Osteoblast (primary cell): Measurements from ENCODE around the gene SELENOO. TPM values are rescaled to one million over a fixed set of nuclear protein-coding genes. Genes with fewer than 3 reads are reported as not detected.

Source experiments
- DNase-seq: peaks from one replicate; pipeline ENCODE4 v3.0.0; 2011; ENCODE audit warnings: low spot score, mixed read lengths; ENCODE audit not compliant: insufficient read length; ENCODE audit errors: missing footprints
- H2AFZ ChIP-seq: 2 replicates; pipeline ENCODE4 v1.6.0; 2011; ENCODE audit warnings: mild to moderate bottlenecking, low read length
- H3K27ac ChIP-seq: 2 replicates; pipeline ENCODE4 v1.5.1; 2011; ENCODE audit warnings: mild to moderate bottlenecking, low read depth, low read length, moderate library complexity
- H3K27me3 ChIP-seq: 2 replicates; pipeline ENCODE4 v1.6.0; 2012; ENCODE audit warnings: mild to moderate bottlenecking, control low read depth, inconsistent platforms, low read length, moderate library complexity; ENCODE audit not compliant: insufficient read depth
- H3K36me3 ChIP-seq: 2 replicates; pipeline ENCODE4 v1.5.1; 2011; ENCODE audit warnings: mild to moderate bottlenecking, low read length, control low read depth, moderate library complexity; ENCODE audit not compliant: insufficient read depth
- H3K4me1 ChIP-seq: 2 replicates; pipeline ENCODE4 v1.5.1; 2011; ENCODE audit warnings: mild to moderate bottlenecking, low read length, control low read depth, moderate library complexity; ENCODE audit not compliant: insufficient read depth
- H3K4me2 ChIP-seq: 2 replicates; pipeline ENCODE4 v1.6.0; 2011; ENCODE audit warnings: mild to moderate bottlenecking, low read length; ENCODE audit not compliant: insufficient read depth
- H3K4me3 ChIP-seq: fragments of 200-600 bp; sonication (generic); 3 replicates; pipeline ENCODE4 v1.5.1; 2012; ENCODE audit warnings: mild to moderate bottlenecking, low read length, inconsistent platforms; ENCODE audit not compliant: insufficient read depth
- H3K79me2 ChIP-seq: 2 replicates; pipeline ENCODE4 v1.6.0; 2012; ENCODE audit warnings: mild to moderate bottlenecking, low read length, control low read depth, inconsistent platforms; ENCODE audit not compliant: insufficient read depth
- H3K9me3 ChIP-seq: 2 replicates; pipeline ENCODE4 v1.5.1; 2011; ENCODE audit warnings: low read depth, low read length, control low read depth
- H4K20me1 ChIP-seq: 2 replicates; pipeline ENCODE4 v1.6.0; 2012; ENCODE audit warnings: mild to moderate bottlenecking, low read length, control low read depth; ENCODE audit not compliant: insufficient read depth
- total RNA-seq: library from RNA; depleted of rRNA; stranded (reverse); fragments of >200 nt; gene quantifications from 2 replicates; pipeline ENCODE4 v1.2.3, GENCODE V29; 2012
- TF ChIP-seq, protein P1 (sequence below): IDR thresholded peaks from 2 replicates; pipeline ENCODE4 v1.5.1; 2011; ENCODE audit warnings: mild to moderate bottlenecking, low read depth, low read length, moderate library complexity; ENCODE audit errors: extremely low read depth

The SELENOO gene
- total RNA-seq, 1 donor, result 15.6 TPM

DNA sequence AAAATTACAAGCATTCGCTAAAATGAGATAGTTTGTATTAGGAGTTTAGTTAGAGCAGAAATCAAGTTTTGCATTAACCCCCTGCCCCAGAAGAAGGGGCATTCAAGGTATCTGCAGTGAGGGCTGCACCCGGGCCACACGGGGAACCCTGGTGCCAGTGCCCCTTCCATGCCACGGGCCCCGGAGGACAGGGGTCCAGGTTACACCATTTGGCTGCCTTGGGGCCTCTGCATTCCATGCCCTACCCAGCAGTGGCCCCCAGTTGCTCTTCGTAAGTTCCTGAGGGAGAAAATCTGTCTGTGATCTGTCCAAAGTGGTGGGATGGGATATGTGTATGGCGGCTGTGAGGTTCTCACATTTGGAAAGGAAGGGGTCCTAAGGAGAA lies 47.1 kb upstream of the SELENOO start:
- no peaks in the 10 kb centered on the region for H3K9me3 ChIP-seq
- H4K20me1 ChIP-seq, result no peaks in the 10 kb centered on the region
- H3K4me2 ChIP-seq, result no peak overlapping the region
- TF ChIP-seq, protein P1, sequence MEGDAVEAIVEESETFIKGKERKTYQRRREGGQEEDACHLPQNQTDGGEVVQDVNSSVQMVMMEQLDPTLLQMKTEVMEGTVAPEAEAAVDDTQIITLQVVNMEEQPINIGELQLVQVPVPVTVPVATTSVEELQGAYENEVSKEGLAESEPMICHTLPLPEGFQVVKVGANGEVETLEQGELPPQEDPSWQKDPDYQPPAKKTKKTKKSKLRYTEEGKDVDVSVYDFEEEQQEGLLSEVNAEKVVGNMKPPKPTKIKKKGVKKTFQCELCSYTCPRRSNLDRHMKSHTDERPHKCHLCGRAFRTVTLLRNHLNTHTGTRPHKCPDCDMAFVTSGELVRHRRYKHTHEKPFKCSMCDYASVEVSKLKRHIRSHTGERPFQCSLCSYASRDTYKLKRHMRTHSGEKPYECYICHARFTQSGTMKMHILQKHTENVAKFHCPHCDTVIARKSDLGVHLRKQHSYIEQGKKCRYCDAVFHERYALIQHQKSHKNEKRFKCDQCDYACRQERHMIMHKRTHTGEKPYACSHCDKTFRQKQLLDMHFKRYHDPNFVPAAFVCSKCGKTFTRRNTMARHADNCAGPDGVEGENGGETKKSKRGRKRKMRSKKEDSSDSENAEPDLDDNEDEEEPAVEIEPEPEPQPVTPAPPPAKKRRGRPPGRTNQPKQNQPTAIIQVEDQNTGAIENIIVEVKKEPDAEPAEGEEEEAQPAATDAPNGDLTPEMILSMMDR, result no peak
- H3K4me1 ChIP-seq, result no peaks in the 10 kb centered on the region
- H2AFZ ChIP-seq, result no peak overlapping the region
- no peak overlapping the region for H3K27ac ChIP-seq
- H3K36me3 ChIP-seq, result no peaks in the 10 kb centered on the region
- H3K27me3 ChIP-seq, result peaks cover 19% of the 10 kb centered on the region
- no peak for DNase-seq
- H3K4me3 ChIP-seq, result no peak overlapping the region
- no peaks in the 10 kb centered on the region for H3K79me2 ChIP-seq

DNA sequence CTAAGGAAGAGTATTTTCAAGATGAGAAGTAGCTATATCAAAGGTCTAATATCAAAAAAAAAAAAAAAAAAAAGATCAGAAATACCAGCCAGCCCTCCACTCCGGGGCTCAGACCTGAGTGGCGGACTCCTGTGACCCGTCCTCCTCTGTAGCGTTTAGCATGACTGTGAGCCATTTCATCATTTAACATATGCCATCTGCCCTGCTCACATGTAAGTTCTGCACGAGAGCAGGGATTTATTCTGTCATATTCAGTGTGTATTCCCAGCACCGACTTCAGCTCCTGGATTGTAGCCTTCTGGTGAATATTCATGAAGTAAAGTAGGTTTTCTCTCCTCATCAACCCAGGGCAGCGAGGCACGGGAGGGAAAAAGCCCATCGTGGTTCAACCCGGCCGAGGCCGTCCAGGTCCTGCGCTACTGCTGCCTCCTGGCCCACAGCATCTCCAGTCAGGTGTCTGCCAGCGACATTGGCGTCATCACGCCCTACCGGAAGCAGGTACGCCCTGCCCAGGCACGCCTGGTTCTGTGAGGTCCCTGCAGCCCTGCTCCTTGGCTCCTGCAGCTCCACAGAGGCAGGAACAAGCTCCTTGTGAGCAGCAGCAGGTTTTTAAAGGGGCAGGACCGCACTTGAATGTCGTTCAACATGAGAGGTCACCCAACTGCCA lies 43.0 kb upstream of the SELENOO start:
- no peak overlapping the region for H3K4me3 ChIP-seq
- H3K4me2 ChIP-seq, result no peak overlapping the region
- TF ChIP-seq, protein P1, result no peak
- peak; percentile 72 for DNase-seq
- peaks cover 29% of the 10 kb centered on the region for H3K27me3 ChIP-seq
- no peaks in the 10 kb centered on the region for H3K4me1 ChIP-seq
- H4K20me1 ChIP-seq, result no peaks in the 10 kb centered on the region
- H3K79me2 ChIP-seq, result no peaks in the 10 kb centered on the region
- H2AFZ ChIP-seq, result no peak overlapping the region
- no peak overlapping the region for H3K27ac ChIP-seq
- H3K36me3 ChIP-seq, result no peaks in the 10 kb centered on the region
- no peaks in the 10 kb centered on the region for H3K9me3 ChIP-seq

DNA sequence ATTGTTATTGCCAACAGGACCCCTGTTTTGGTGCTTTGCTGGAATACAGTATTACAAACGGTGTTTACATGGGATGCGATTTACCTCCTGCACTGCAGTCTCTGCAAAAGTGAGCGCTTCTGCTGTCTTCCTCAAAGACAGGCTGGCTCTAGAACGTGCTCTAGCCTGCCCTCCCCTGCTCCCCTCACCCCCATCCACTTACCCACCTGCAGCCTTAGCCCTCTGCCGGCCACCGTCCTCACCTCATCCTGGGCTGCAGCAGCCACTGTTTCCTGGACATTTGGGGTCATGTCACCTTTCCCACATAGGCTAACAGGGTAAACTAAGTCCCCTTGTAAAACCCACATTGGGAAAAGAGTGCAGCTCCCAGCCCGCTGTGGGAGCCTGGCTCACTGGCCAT lies 39.9 kb upstream of the SELENOO start:
- Histone ChIP-seq H4K20me1 (no peaks in the 10 kb centered on the region), H3K4me1 (no peaks in the 10 kb centered on the region), H3K27ac (no peak overlapping the region), H3K9me3 (no peaks in the 10 kb centered on the region), H3K4me3 (no peak overlapping the region), H3K27me3 (peaks cover 29% of the 10 kb centered on the region), H3K79me2 (no peaks in the 10 kb centered on the region), H3K36me3 (no peaks in the 10 kb centered on the region), H3K4me2 (no peak overlapping the region), H2AFZ (no peak overlapping the region)
- TF ChIP-seq, protein P1, result no peak
- peak; percentile 47 for DNase-seq

DNA sequence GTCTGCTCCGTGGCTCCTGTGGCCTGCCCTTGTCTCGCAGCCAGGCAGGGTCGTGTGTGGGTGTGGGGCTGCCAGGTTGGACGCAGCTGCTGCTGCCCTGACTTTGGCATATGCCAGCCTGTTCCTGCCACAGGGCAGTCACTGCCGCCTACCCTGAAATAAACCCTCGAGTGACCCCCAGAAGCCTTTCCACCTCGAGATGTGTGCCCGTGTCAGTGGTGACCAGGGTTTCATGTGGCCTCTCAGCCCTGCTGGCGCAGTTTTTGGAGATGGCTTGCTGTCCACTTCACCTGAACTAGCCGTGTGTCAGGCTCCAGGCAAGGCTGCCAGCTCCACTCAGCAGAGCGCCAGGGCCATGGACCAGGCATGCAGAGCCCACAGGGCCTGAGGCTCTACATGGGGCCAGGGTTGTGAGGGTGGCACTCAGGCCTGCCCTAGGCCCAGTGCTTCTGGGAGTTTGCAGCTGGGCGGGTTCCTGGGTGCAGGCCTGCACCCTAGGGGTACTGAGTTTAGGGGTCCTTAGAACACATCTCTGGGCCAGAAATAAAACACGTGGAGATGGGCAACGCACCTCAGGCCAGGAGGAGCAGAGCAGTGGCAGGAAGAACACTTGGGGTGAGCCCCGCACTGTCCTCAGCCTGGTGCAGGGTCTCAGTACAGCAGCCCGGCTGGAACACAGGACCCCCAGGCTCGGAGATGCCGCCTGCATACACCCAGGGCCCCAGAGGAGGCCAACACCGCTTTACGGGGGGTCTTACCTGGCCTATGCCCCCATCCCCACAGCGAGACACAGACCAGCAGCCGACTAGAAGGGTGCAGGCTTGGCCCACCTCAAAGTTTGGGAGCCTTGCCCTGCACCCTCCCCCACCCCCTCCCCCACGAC lies 39.1 kb upstream of the SELENOO start:
- DNase-seq, result peak; percentile 32
- no peak overlapping the region for H3K4me3 ChIP-seq
- H3K36me3 ChIP-seq, result no peaks in the 10 kb centered on the region
- H2AFZ ChIP-seq, result no peak overlapping the region
- no peak overlapping the region for H3K27ac ChIP-seq
- H3K79me2 ChIP-seq, result no peaks in the 10 kb centered on the region
- H3K4me1 ChIP-seq, result no peaks in the 10 kb centered on the region
- H3K9me3 ChIP-seq, result no peaks in the 10 kb centered on the region
- peaks cover 29% of the 10 kb centered on the region for H3K27me3 ChIP-seq
- H4K20me1 ChIP-seq, result no peaks in the 10 kb centered on the region
- TF ChIP-seq, protein P1, result no peak
- no peak overlapping the region for H3K4me2 ChIP-seq
